HL-60 (cell line): ENCODE measurements around the gene ONECUT1.

Source experiments
- CTCF ChIP-seq: IDR thresholded peaks from one replicate; pipeline ENCODE4 v1.5.1; 2011; ENCODE audit warnings: low read length, control low read depth, inconsistent platforms; ENCODE audit not compliant: insufficient read depth
- GABPA ChIP-seq: IDR thresholded peaks from 2 replicates; pipeline ENCODE4 v1.6.1; 2012; ENCODE audit warnings: low read depth
- POLR2AphosphoS5 ChIP-seq: IDR thresholded peaks from 2 replicates; pipeline ENCODE4 v1.6.1; 2012; ENCODE audit warnings: low read depth

GRCh38 chr15:52772766-52773165 lies 17.4 kb downstream of the ONECUT1 start:
- TF ChIP-seq GABPA (no peak), POLR2AphosphoS5 (no peak), CTCF (no peak)
